Fibroblast of mammary gland (primary cell): ENCODE data around the gene BROX.
"Not testable (repeated sequence)": the region's sequence is repeated elsewhere in the genome, so short reads cannot be mapped to it uniquely, and the experiment has no call there.

Source experiments
- DNase-seq: peaks from one replicate; pipeline ENCODE4 v3.0.0-alpha.2; 2010; ENCODE audit warnings: low read depth
- H3K4me3 ChIP-seq: 2 replicates; pipeline ENCODE4 v1.5.1; 2011; ENCODE audit warnings: low read depth, mild to moderate bottlenecking, low read length, moderate library complexity; ENCODE audit not compliant: control insufficient read depth
- TF ChIP-seq, protein P1 (sequence below): conservative IDR thresholded peaks from 2 replicates; pipeline ENCODE4 v1.5.1; 2011; ENCODE audit warnings: low read depth, low read length, inconsistent platforms; ENCODE audit not compliant: control insufficient read depth, insufficient read depth

BROX gene

DNA sequence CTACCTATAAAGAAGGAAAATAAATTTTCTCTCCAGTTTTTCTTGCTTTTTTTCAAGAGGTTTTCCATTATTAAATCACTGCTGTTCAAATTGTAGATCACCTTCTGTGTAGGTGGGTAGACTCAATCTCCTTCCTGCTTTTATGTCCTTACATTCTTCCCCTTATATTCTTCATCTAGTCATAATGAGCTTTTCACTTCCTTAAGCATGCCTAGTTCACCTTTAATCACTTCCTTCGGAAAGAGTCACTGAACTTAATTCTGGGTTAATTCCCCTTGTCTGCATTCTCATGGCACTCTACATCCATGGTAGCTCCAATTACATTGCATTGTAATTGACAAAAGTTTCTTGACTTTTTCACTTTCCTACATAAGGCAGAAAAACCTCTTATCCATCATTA lies 18.5 kb downstream of the BROX start:
- DNase-seq, result no peak
- TF ChIP-seq, protein P1, sequence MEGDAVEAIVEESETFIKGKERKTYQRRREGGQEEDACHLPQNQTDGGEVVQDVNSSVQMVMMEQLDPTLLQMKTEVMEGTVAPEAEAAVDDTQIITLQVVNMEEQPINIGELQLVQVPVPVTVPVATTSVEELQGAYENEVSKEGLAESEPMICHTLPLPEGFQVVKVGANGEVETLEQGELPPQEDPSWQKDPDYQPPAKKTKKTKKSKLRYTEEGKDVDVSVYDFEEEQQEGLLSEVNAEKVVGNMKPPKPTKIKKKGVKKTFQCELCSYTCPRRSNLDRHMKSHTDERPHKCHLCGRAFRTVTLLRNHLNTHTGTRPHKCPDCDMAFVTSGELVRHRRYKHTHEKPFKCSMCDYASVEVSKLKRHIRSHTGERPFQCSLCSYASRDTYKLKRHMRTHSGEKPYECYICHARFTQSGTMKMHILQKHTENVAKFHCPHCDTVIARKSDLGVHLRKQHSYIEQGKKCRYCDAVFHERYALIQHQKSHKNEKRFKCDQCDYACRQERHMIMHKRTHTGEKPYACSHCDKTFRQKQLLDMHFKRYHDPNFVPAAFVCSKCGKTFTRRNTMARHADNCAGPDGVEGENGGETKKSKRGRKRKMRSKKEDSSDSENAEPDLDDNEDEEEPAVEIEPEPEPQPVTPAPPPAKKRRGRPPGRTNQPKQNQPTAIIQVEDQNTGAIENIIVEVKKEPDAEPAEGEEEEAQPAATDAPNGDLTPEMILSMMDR, result no peak
- H3K4me3 ChIP-seq, result no peak overlapping the region

DNA sequence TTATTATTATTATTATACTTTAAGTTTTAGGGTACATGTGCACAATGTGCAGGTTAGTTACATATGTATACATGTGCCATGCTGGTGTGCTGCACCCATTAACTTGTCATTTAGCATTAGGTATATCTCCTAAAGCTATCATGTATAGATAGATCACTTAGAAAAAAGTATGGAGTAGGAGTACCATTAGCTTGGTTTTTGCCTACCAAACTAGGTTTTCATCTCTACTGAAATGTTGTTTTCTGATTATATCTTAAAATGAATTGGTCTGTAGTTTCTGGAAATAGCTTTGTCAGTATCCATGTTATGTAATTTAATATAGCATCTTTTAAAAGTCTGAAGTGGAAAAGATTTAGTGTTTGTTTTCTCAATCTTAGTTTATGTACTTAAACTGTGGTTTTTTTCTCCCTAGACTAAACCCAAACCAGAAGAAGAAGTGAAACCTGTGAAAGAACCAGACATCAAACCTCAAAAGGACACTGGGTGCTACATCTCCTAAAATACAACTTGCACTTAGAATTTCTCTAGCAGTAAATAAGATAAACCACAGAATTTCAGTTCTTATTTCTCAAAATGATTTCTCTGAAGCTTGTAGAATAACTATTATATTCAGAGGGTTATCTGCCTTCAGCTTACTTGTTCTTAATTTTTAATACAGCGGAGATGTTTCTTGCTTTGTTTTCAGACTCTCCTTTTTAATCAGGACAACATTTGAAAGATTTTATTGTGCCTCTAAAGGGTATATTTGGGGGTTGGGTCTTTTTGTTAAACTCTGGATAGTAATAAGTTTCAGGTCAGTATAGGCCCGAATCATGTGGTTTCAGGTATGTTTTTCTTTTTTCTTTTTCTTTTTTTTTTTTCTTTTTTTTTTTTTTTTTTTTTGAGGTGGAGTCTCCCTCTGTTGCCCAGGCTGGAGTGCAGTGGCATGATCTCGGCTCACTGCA lies 20.1 kb downstream of the BROX start:
- no peak overlapping the region for H3K4me3 ChIP-seq
- no peak for DNase-seq
- TF ChIP-seq, protein P1, result no peak

DNA sequence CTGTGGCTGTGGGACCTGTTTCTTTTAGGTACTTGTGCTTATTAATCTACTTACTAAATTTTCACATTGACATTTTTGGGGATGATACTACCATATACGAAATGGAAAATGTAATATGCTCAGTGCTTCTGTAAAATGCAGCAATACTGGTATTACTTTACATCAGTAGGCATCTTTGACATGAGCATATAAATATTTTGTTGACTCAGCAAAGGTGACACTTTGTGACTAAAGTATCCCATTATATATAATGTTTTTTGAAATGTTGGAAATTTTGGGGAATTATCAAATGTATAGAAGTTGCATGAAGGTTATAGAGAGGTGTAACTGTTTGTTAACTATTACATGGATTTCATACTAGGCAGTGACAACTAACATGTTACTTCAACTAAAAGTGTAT lies 22.4 kb downstream of the BROX start:
- no peak overlapping the region for H3K4me3 ChIP-seq
- DNase-seq, result no peak
- TF ChIP-seq, protein P1, result no peak

DNA sequence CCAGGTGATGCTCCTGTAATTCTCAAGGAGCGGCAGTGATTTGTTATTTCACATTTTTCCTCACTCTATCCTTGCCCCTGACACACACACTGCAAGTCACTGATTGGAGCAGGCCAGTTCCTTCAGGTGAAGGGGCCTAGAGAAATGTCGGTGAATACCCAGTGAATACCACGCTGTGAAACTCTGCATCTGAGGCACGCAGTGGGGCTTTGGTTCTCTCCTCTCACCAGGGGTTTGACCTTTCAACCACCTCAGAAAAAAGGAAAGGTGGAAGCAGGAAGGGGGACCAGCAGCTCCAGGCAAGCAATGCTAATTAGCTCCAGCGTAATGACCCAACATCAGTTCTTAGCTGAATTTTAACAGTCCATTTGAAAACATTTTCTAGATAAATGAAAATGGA lies 24.1 kb downstream of the BROX start:
- TF ChIP-seq, protein P1, result no peak
- no peak for DNase-seq
- H3K4me3 ChIP-seq, result no peak overlapping the region

DNA sequence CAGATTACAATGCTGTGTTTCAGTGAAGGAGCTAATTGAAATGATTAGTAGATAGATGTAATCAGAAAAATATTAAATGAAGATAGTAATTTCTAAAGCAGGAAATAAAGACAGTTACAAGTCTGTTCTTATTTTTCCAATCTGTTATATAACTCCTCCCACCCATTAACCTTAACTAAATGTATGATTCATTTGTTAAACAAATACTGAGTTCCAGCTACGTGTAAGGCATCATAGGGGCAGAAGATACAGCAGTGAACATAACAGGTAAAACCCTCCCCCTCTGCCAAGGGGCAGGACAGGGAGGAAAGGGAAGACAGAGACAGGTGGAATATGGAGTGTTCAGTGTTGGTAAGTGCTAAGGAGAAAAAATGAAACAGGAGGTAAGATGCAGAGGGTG lies 24.6 kb downstream of the BROX start, which contains the start of gene FAM177B:
Gene FAM177B, plus strand, starts transcription at position 231 of the 400 bp plus-strand sequence. CDS start 9,344 bp downstream, outside the sequence.
- no peak within 1 kb of the TSS for H3K4me3 ChIP-seq
- TF ChIP-seq, protein P1, result no peak
- DNase-seq, result peak; percentile 6

DNA sequence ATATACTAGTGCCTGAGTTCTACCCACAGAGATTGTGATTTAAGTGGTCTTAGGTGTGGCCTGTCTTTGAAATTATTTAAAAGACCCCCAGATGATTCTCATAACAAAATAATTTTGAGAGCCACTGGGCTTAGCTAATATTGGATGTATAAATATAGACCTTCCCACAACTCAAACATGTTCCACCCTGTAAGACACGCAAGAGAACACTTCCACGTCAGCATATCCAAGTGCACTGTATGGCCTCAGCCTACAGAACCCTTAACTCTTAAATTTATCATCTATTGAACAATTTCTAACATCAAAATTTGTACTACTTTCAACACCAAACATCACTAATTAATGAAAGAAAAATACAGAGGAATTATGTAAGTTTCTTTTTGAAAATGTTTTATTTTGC lies 27.1 kb downstream of the BROX start:
- TF ChIP-seq, protein P1, result no peak
- DNase-seq, result no peak
- no peak overlapping the region for H3K4me3 ChIP-seq

DNA sequence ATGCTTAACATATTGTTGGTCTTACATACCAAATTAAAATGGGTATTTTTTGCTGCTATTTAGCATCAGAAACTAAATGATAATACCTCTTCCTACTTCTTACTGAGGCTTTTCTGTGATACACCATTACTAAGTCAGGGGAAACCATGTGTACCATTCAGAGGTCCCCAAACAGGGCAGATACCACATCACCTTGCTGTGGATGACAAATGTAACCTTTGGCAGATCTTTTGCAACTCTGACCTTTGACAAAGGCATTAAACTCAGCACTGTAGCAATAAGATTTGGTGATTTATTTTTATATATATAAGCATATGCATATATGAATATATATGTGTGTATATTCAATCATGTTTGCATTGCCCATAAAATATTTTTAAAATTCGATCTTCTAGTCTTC lies 27.6 kb downstream of the BROX start:
- no peak for DNase-seq
- no peak overlapping the region for H3K4me3 ChIP-seq
- TF ChIP-seq, protein P1, result no peak

DNA sequence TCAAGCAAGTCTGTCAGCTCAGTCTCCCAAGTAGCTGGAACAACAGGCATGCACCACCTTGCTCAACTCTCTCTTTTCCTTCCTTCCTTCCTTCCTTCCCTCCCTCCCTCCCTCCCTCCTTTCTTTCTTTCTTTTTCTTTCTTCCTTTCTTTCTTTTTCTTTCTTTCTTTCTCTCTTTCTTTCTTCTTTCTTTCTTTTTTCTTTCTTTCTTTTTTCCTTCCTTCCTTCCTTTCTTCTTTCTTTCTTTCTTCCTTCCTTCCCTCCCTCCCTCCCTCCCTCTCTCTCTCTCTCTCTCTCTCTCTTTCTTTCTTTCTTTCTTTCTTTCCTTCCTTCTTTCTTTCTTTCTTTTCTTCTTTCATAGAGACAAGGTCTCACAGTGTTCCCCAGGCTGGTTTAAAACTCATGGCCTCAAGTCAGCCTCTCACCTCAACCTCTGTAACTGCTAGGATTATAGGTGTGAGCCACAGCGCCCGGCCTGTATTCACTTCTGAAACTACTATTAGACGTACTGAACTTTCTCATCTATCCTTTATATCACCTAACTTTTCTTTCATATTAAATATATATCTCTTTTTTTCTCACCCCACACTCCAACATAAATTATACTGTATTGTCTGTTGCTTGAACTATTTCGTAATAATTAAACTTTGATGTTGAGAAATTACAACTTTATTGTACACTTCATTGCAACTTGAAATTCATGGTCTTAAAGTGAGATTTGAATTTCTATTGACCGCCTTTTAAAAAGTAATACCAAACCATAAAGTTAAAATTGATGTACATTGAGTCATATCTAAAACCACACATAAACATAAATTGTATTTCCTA lies 29.5 kb downstream of the BROX start:
- not testable (repeated sequence) for H3K4me3 ChIP-seq, DNase-seq
